PFSK-1 (cell line): ENCODE measurements around the gene SS18L1.

ENCODE experiments used
- FOXP2 ChIP-seq: optimal IDR thresholded peaks from 2 replicates; pipeline ENCODE3; 2011; ENCODE audit warnings: borderline replicate concordance, control low read depth, inconsistent platforms; ENCODE audit not compliant: insufficient read depth; ENCODE audit errors: extremely low read length, extremely low read depth
- POLR2AphosphoS5 ChIP-seq: IDR thresholded peaks from 2 replicates; pipeline ENCODE4 v1.6.1; 2012; ENCODE audit warnings: low read depth, mild to moderate bottlenecking, control low read depth, low read length, moderate library complexity
- SIN3A ChIP-seq: IDR thresholded peaks from 2 replicates; pipeline ENCODE4 v1.6.1; 2012; ENCODE audit warnings: mild to moderate bottlenecking, low read length, moderate library complexity, borderline replicate concordance; ENCODE audit not compliant: insufficient read depth
- TAF1 ChIP-seq: IDR thresholded peaks from 2 replicates; pipeline ENCODE4 v1.6.1; 2012; ENCODE audit warnings: low read length, control low read depth, borderline replicate concordance; ENCODE audit not compliant: insufficient read depth
- TF ChIP-seq, protein P1 (sequence below), 2 experiments: IDR thresholded peaks; 2 replicates each; pipeline versions ENCODE4 v1.6.1 to v1.8.0; 2011 to 2012; ENCODE audit warnings: low read depth in 2 of 2, low read length in 2 of 2, control low read depth in 1 of 2, inconsistent platforms in 1 of 2, mild to moderate bottlenecking in 1 of 2, moderate library complexity in 1 of 2; ENCODE audit not compliant: insufficient read depth in 1 of 2

SS18L1 gene

GRCh38 chr20:62210496-62210855, 66.9 kb downstream of the SS18L1 start:
- TF ChIP-seq, protein P1, sequence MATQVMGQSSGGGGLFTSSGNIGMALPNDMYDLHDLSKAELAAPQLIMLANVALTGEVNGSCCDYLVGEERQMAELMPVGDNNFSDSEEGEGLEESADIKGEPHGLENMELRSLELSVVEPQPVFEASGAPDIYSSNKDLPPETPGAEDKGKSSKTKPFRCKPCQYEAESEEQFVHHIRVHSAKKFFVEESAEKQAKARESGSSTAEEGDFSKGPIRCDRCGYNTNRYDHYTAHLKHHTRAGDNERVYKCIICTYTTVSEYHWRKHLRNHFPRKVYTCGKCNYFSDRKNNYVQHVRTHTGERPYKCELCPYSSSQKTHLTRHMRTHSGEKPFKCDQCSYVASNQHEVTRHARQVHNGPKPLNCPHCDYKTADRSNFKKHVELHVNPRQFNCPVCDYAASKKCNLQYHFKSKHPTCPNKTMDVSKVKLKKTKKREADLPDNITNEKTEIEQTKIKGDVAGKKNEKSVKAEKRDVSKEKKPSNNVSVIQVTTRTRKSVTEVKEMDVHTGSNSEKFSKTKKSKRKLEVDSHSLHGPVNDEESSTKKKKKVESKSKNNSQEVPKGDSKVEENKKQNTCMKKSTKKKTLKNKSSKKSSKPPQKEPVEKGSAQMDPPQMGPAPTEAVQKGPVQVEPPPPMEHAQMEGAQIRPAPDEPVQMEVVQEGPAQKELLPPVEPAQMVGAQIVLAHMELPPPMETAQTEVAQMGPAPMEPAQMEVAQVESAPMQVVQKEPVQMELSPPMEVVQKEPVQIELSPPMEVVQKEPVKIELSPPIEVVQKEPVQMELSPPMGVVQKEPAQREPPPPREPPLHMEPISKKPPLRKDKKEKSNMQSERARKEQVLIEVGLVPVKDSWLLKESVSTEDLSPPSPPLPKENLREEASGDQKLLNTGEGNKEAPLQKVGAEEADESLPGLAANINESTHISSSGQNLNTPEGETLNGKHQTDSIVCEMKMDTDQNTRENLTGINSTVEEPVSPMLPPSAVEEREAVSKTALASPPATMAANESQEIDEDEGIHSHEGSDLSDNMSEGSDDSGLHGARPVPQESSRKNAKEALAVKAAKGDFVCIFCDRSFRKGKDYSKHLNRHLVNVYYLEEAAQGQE (IDR thresholded peaks at IDR 0.05; ENCODE audit: insufficient read depth in 1 of 2, low read depth in 2 of 2, low read length in 2 of 2), result no peak
- TF ChIP-seq FOXP2, result no peak
- no peak for TF ChIP-seq TAF1
- TF ChIP-seq POLR2AphosphoS5, result no peak
- TF ChIP-seq SIN3A, result no peak

GRCh38 chr20:62211216-62211615, 67.6 kb downstream of the SS18L1 start:
- TF ChIP-seq SIN3A (no peak), POLR2AphosphoS5 (no peak), FOXP2 (no peak), TAF1 (no peak)
- TF ChIP-seq, protein P1 (IDR thresholded peaks at IDR 0.05; ENCODE audit: insufficient read depth in 1 of 2, low read depth in 2 of 2, low read length in 2 of 2), result no peak

GRCh38 chr20:62211769-62212288, 68.3 kb downstream of the SS18L1 start:
- TF ChIP-seq POLR2AphosphoS5, result no peak
- TF ChIP-seq, protein P1 (IDR thresholded peaks at IDR 0.05; ENCODE audit: insufficient read depth in 1 of 2, low read depth in 2 of 2, low read length in 2 of 2), result no peak
- no peak for TF ChIP-seq FOXP2
- TF ChIP-seq TAF1, result no peak
- TF ChIP-seq SIN3A, result no peak

DNA sequence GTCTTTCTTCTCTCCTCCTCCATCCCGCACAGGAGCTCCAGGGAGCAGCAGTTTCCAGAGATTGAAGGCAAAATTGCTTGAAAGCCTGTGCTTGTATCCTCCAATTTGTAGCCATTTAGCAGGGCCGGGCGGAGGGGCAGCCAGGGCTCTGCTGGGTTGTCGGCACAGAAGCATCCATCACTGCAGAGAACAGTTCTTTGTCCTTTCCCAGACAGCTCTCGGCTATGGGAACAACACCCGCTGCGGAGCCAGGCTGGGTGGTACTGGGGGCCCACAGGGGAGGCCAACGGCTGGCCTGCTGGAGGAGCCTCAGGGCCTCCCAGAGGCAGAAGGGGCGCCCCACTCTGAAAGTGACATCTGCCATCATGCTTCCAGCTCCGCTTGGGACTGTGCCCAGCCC, 68.7 kb downstream of the SS18L1 start:
- TF ChIP-seq SIN3A, result no peak
- no peak for TF ChIP-seq TAF1
- TF ChIP-seq, protein P1 (IDR thresholded peaks at IDR 0.05; ENCODE audit: insufficient read depth in 1 of 2, low read depth in 2 of 2, low read length in 2 of 2), result no peak
- no peak for TF ChIP-seq FOXP2

- TF ChIP-seq FOXP2 (no peak), POLR2AphosphoS5 (no peak), SIN3A (no peak), TAF1 (no peak)
- TF ChIP-seq, protein P1 (IDR thresholded peaks at IDR 0.05; ENCODE audit: insufficient read depth in 1 of 2, low read depth in 2 of 2, low read length in 2 of 2), result no peak
These were observed 70.5 kb downstream of the SS18L1 start for GRCh38 chr20:62214067-62214466.
